Measurements from ENCODE around the gene ITSN2.

DNA sequence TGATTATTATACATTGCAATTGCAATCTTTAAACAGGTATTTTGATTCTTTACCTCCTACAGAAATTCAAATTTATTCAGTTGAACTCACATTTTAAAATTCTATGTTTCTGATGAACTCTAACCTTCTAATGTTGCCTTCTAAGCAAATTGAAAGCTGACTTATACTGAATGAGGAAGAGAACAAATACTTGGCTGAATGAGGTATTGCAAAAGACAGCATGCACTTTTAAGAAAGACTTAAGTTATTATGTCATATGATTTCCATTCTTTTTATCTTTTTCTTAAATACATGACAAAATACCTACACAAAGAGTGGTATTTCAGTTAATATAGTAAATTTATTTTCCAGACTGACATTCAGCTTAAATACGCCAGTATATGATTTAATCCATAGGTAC lies 120.8 kb downstream of the ITSN2 start:
- TF ChIP-seq, protein P1, sequence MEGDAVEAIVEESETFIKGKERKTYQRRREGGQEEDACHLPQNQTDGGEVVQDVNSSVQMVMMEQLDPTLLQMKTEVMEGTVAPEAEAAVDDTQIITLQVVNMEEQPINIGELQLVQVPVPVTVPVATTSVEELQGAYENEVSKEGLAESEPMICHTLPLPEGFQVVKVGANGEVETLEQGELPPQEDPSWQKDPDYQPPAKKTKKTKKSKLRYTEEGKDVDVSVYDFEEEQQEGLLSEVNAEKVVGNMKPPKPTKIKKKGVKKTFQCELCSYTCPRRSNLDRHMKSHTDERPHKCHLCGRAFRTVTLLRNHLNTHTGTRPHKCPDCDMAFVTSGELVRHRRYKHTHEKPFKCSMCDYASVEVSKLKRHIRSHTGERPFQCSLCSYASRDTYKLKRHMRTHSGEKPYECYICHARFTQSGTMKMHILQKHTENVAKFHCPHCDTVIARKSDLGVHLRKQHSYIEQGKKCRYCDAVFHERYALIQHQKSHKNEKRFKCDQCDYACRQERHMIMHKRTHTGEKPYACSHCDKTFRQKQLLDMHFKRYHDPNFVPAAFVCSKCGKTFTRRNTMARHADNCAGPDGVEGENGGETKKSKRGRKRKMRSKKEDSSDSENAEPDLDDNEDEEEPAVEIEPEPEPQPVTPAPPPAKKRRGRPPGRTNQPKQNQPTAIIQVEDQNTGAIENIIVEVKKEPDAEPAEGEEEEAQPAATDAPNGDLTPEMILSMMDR (IDR thresholded peaks at IDR 0.05) = no peak
- TF ChIP-seq POLR2A (IDR thresholded peaks at IDR 0.05) = no peak
- TF ChIP-seq POLR2AphosphoS5 (IDR thresholded peaks at IDR 0.05) = no peak

All from breast epithelium (tissue), 3 donors.